Mesothelial cell of epicardium (in vitro differentiated cells): ENCODE measurements around the gene EGF. TPM values are rescaled to one million over a fixed set of nuclear protein-coding genes. Genes with fewer than 3 reads are reported as not detected.
"Not testable (repeated sequence)": the region's sequence is repeated elsewhere in the genome, so short reads cannot be mapped to it uniquely, and the experiment has no call there.

Experiments used
- DNase-seq, 2 experiments: peaks; one replicate each; pipeline ENCODE4 v3.0.0; 2021; ENCODE audit warnings: low spot score in 2 of 2; ENCODE audit not compliant: unreplicated experiment in 2 of 2
- H3K27ac Mint-ChIP-seq: 2 replicates; pipeline ENCODE4 v1.8.0; 2021; ENCODE audit warnings: mixed read lengths
- H3K27me3 Mint-ChIP-seq: 2 replicates; pipeline ENCODE4 v1.8.0; 2021; ENCODE audit warnings: low read depth, mixed read lengths
- H3K36me3 Mint-ChIP-seq: 2 replicates; pipeline ENCODE4 v1.8.0; 2021; ENCODE audit warnings: mixed read lengths
- H3K4me1 Mint-ChIP-seq: 2 replicates; pipeline ENCODE4 v1.8.0; 2021; ENCODE audit warnings: mixed read lengths
- H3K4me3 Mint-ChIP-seq: 2 replicates; pipeline ENCODE4 v1.8.0; 2021; ENCODE audit warnings: mild to moderate bottlenecking, moderate library complexity, mixed read lengths
- H3K9me3 Mint-ChIP-seq: 2 replicates; pipeline ENCODE4 v1.8.0; 2021; ENCODE audit warnings: mixed read lengths
- CTCF ChIP-seq: fragments of 200-600 bp; sonication (generic); IDR thresholded peaks from one replicate; pipeline ENCODE4 v1.5.0; 2021; ENCODE audit warnings: antibody characterized with exemption; ENCODE audit not compliant: unreplicated experiment
- total RNA-seq: library from RNA; stranded (reverse); gene quantifications from 3 replicates; pipeline ENCODE4 v1.2.1, GENCODE V29; 2021

Gene EGF
- total RNA-seq, 1 donor from 2014 or later, result 1.3 TPM

GRCh38 chr4:109943745-109944144 lies 31.1 kb downstream of the EGF start:
- Mint-ChIP-seq H3K27me3 (no peaks in the 10 kb centered on the region), H3K4me1 (no peaks in the 10 kb centered on the region), H3K4me3 (no peak overlapping the region), H3K27ac (no peak overlapping the region), H3K9me3 (no peaks in the 10 kb centered on the region), H3K36me3 (no peaks in the 10 kb centered on the region)
- TF ChIP-seq CTCF, result no peak
- no peak for DNase-seq

GRCh38 chr4:109944591-109944990 lies 31.9 kb downstream of the EGF start:
- no peak for TF ChIP-seq CTCF
- Mint-ChIP-seq H3K4me3 (no peak overlapping the region), H3K27ac (no peak overlapping the region), H3K9me3 (no peaks in the 10 kb centered on the region), H3K4me1 (no peaks in the 10 kb centered on the region), H3K36me3 (no peaks in the 10 kb centered on the region), H3K27me3 (no peaks in the 10 kb centered on the region)
- DNase-seq, result no peak

GRCh38 chr4:109945056-109945455 lies 32.4 kb downstream of the EGF start:
- no peak for TF ChIP-seq CTCF

GRCh38 chr4:109946120-109946519 lies 33.4 kb downstream of the EGF start:
- Mint-ChIP-seq H3K27me3 (no peaks in the 10 kb centered on the region), H3K4me3 (no peak overlapping the region), H3K9me3 (no peaks in the 10 kb centered on the region), H3K4me1 (peaks cover 2% of the 10 kb centered on the region), H3K27ac (no peak overlapping the region), H3K36me3 (no peaks in the 10 kb centered on the region)
- no peak for DNase-seq
- no peak for TF ChIP-seq CTCF

More at GRCh38 chr4:109945056-109945455, 32.4 kb downstream of the EGF start:
- Mint-ChIP-seq H3K27ac (no peak overlapping the region), H3K36me3 (no peaks in the 10 kb centered on the region), H3K4me3 (no peak overlapping the region), H3K9me3 (no peaks in the 10 kb centered on the region), H3K27me3 (no peaks in the 10 kb centered on the region), H3K4me1 (no peaks in the 10 kb centered on the region)
- DNase-seq, result no peak

GRCh38 chr4:109947457-109947856 lies 34.8 kb downstream of the EGF start:
- no peak overlapping the region for H3K4me3 Mint-ChIP-seq
- no peaks in the 10 kb centered on the region for H3K27me3 Mint-ChIP-seq
- no peaks in the 10 kb centered on the region for H3K9me3 Mint-ChIP-seq
- H3K4me1 Mint-ChIP-seq, result peaks cover 9% of the 10 kb centered on the region
- H3K27ac Mint-ChIP-seq, result no peak overlapping the region
- DNase-seq, result no peak
- TF ChIP-seq CTCF, result no peak
- H3K36me3 Mint-ChIP-seq, result no peaks in the 10 kb centered on the region

GRCh38 chr4:109947918-109948317 lies 35.2 kb downstream of the EGF start:
- Mint-ChIP-seq H3K27me3 (no peaks in the 10 kb centered on the region), H3K4me1 (peaks cover 13% of the 10 kb centered on the region), H3K27ac (no peak overlapping the region), H3K36me3 (no peaks in the 10 kb centered on the region), H3K4me3 (no peak overlapping the region), H3K9me3 (no peaks in the 10 kb centered on the region)
- DNase-seq, result no peak
- no peak for TF ChIP-seq CTCF

GRCh38 chr4:109949099-109949718 lies 36.5 kb downstream of the EGF start:
- not testable (repeated sequence) for DNase-seq, H3K27me3 Mint-ChIP-seq, H3K9me3 Mint-ChIP-seq, H3K27ac Mint-ChIP-seq, H3K4me3 Mint-ChIP-seq, H3K36me3 Mint-ChIP-seq
- H3K4me1 Mint-ChIP-seq, result peaks cover 17% of the 10 kb centered on the region
